Panc1 (cell line): ENCODE data around the gene SLC38A1.

ENCODE experiments used
- POLR2AphosphoS5 ChIP-seq: IDR thresholded peaks from 2 replicates; pipeline ENCODE4 v1.6.1; 2012; ENCODE audit warnings: mild to moderate bottlenecking, low read depth, low read length, moderate library complexity
- SIN3A ChIP-seq: IDR thresholded peaks from 2 replicates; pipeline ENCODE4 v1.6.1; 2012; ENCODE audit warnings: low read depth, mild to moderate bottlenecking, low read length, moderate library complexity, borderline replicate concordance; ENCODE audit not compliant: insufficient read depth
- TF ChIP-seq, protein P1 (sequence below), 2 experiments: IDR thresholded peaks; 2 replicates each; pipeline ENCODE4 v1.6.1; 2011 to 2012; ENCODE audit warnings: low read depth in 2 of 2, control low read depth in 1 of 2, low read length in 1 of 2, mild to moderate bottlenecking in 1 of 2, moderate library complexity in 1 of 2; ENCODE audit not compliant: insufficient read depth in 1 of 2
- TF ChIP-seq, protein P2 (sequence below): fragments of 450-650 bp; IDR thresholded peaks from 2 replicates; pipeline ENCODE4 v1.5.1; 2017; ENCODE audit warnings: mild to moderate bottlenecking

DNA sequence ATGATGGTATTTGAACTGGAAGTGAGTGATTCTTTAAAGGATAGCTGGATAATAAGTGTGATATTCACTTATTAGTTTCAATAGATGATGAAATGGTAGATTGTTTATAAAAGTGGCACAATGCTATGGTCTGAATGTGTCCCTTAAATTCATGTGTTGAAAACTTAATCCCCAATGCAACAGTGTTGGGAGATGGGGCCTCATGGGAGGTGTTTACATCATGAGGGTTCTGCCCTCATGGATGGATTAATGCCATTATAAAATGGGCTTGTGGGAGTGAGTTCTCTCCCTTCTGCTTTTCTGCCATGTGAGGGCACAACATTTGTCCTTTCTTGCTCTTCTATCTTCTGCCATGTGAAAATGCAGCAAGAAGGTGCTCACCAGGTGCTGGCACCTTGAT lies 134.0 kb downstream of the SLC38A1 start:
- TF ChIP-seq, protein P1, sequence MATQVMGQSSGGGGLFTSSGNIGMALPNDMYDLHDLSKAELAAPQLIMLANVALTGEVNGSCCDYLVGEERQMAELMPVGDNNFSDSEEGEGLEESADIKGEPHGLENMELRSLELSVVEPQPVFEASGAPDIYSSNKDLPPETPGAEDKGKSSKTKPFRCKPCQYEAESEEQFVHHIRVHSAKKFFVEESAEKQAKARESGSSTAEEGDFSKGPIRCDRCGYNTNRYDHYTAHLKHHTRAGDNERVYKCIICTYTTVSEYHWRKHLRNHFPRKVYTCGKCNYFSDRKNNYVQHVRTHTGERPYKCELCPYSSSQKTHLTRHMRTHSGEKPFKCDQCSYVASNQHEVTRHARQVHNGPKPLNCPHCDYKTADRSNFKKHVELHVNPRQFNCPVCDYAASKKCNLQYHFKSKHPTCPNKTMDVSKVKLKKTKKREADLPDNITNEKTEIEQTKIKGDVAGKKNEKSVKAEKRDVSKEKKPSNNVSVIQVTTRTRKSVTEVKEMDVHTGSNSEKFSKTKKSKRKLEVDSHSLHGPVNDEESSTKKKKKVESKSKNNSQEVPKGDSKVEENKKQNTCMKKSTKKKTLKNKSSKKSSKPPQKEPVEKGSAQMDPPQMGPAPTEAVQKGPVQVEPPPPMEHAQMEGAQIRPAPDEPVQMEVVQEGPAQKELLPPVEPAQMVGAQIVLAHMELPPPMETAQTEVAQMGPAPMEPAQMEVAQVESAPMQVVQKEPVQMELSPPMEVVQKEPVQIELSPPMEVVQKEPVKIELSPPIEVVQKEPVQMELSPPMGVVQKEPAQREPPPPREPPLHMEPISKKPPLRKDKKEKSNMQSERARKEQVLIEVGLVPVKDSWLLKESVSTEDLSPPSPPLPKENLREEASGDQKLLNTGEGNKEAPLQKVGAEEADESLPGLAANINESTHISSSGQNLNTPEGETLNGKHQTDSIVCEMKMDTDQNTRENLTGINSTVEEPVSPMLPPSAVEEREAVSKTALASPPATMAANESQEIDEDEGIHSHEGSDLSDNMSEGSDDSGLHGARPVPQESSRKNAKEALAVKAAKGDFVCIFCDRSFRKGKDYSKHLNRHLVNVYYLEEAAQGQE (IDR thresholded peaks at IDR 0.05; ENCODE audit: insufficient read depth in 1 of 2, low read depth in 2 of 2, low read length in 1 of 2) = no peak
- TF ChIP-seq, protein P2, sequence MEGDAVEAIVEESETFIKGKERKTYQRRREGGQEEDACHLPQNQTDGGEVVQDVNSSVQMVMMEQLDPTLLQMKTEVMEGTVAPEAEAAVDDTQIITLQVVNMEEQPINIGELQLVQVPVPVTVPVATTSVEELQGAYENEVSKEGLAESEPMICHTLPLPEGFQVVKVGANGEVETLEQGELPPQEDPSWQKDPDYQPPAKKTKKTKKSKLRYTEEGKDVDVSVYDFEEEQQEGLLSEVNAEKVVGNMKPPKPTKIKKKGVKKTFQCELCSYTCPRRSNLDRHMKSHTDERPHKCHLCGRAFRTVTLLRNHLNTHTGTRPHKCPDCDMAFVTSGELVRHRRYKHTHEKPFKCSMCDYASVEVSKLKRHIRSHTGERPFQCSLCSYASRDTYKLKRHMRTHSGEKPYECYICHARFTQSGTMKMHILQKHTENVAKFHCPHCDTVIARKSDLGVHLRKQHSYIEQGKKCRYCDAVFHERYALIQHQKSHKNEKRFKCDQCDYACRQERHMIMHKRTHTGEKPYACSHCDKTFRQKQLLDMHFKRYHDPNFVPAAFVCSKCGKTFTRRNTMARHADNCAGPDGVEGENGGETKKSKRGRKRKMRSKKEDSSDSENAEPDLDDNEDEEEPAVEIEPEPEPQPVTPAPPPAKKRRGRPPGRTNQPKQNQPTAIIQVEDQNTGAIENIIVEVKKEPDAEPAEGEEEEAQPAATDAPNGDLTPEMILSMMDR = no peak
- TF ChIP-seq POLR2AphosphoS5 (no peak), SIN3A (no peak)
